GM12878 (cell line): ENCODE results near the gene ITGAV. TPM values are rescaled to one million over a fixed set of nuclear protein-coding genes. Genes with fewer than 3 reads are reported as not detected.

ENCODE experiments used
- ATAC-seq: fragments of 200-7000 bp; cut with Tn5 transposase; 3 replicates; pipeline ENCODE4 v1.9.1; 2020; ENCODE audit warnings: mild to moderate bottlenecking, moderate library complexity
- BruUV-seq: library from RNA; stranded (reverse); fragments of 400-500 nt; replicated peaks from 2 replicates; lab custom pipeline; 2021; lab: Mats Ljungman, UMichigan
- CTCF ChIA-PET: fragments of 300-600 bp; sonication (Branson Sonifier 250); formaldehyde crosslinking; extraction: SDS; loops from one replicate; lab custom pipeline; 2021; ENCODE audit warnings: inconsistent platforms; lab: Yijun Ruan, JAX
- POLR2A ChIA-PET: fragments of 350-600 bp; formaldehyde crosslinking; extraction: SDS; loops from one replicate; lab custom pipeline; 2021; ENCODE audit warnings: inconsistent platforms; lab: Charles Lee
- RAD21 ChIA-PET: fragments of 300-600 bp; sonication (Branson Sonifier 250); formaldehyde crosslinking; loops from one replicate; lab custom pipeline; 2023; ENCODE audit warnings: antibody characterized with exemption; ENCODE audit not compliant: unreplicated experiment; lab: Charles Lee
- SMC1A ChIA-PET: fragments of 300-600 bp; sonication (Branson Sonifier 250); formaldehyde crosslinking; loops from one replicate; lab custom pipeline; 2023; ENCODE audit not compliant: unreplicated experiment, uncharacterized antibody; lab: Charles Lee
- DNase-seq: peaks from one replicate; pipeline ENCODE4 v3.0.0-alpha.2; 2011; ENCODE audit warnings: low read depth, low spot score
- FAIRE-seq: peaks from 3 replicates; lab custom pipeline; 2011; peaks lifted over from hg19 to GRCh38; lab: Jason Lieb, UNC
- H2AFZ ChIP-seq: 2 replicates; pipeline ENCODE4 v1.6.0; 2011; ENCODE audit warnings: low read depth, low read length, control low read depth; ENCODE audit not compliant: control insufficient read depth
- H3K27ac ChIP-seq: 2 replicates; pipeline ENCODE4 v1.5.1; 2011; ENCODE audit warnings: control low read depth; ENCODE audit not compliant: control insufficient read depth, insufficient read depth
- H3K27me3 ChIP-seq, 2 experiments: replicated peaks in 1 of 2; 2 replicates each; pipeline versions ENCODE4 v1.6.0 to v1.6.1; 2011; ENCODE audit warnings: low read length in 1 of 2; ENCODE audit not compliant: control insufficient read depth in 2 of 2, insufficient read depth in 2 of 2
- H3K36me3 ChIP-seq, 2 experiments: 2 replicates each; pipeline ENCODE4 v1.5.1; 2011; ENCODE audit warnings: low read length in 1 of 2; ENCODE audit not compliant: control insufficient read depth in 2 of 2, insufficient read depth in 2 of 2
- H3K4me1 ChIP-seq: 2 replicates; pipeline ENCODE4 v1.6.1; 2011; ENCODE audit warnings: mild to moderate bottlenecking, low read length, moderate library complexity, mixed read lengths; ENCODE audit not compliant: control insufficient read depth, insufficient read depth
- H3K4me2 ChIP-seq: 2 replicates; pipeline ENCODE4 v1.6.0; 2011; ENCODE audit warnings: control low read depth; ENCODE audit not compliant: control insufficient read depth, insufficient read depth
- H3K4me3 ChIP-seq: fragments of 200-600 bp; sonication (generic); 2 replicates; pipeline ENCODE4 v1.5.1; 2016
- H3K79me2 ChIP-seq: 2 replicates; pipeline ENCODE4 v1.6.0; 2011; ENCODE audit warnings: low read length; ENCODE audit not compliant: control insufficient read depth, insufficient read depth
- H3K9ac ChIP-seq: 2 replicates; pipeline ENCODE4 v1.8.0; 2011; ENCODE audit warnings: low read length, control low read depth, mixed read lengths; ENCODE audit not compliant: control insufficient read depth, insufficient read depth
- H3K9me3 ChIP-seq: replicated peaks from 3 replicates; pipeline ENCODE4 v1.5.1; 2011; ENCODE audit warnings: mild to moderate bottlenecking, low read length; ENCODE audit not compliant: control insufficient read depth, insufficient read depth
- H4K20me1 ChIP-seq: 2 replicates; pipeline ENCODE4 v1.6.0; 2011; ENCODE audit not compliant: control insufficient read depth, insufficient read depth
- CHD1 ChIP-seq: IDR thresholded peaks from 2 replicates; pipeline ENCODE4 v1.6.1; 2012; ENCODE audit warnings: low read depth, low read length, improper control_type of control experiment
- ESRRA ChIP-seq: IDR thresholded peaks from 2 replicates; pipeline ENCODE4 v1.6.1; 2012; ENCODE audit warnings: mild to moderate bottlenecking, low read length, improper control_type of control experiment
- EZH2 ChIP-seq: IDR thresholded peaks from 2 replicates; pipeline ENCODE4 v1.6.1; 2012; ENCODE audit warnings: low read depth, mild to moderate bottlenecking, control low read depth, inconsistent platforms, low read length, borderline replicate concordance; ENCODE audit not compliant: control insufficient read depth
- HDAC2 ChIP-seq: fragments of 200-600 bp; sonication (generic); IDR thresholded peaks from 2 replicates; pipeline ENCODE4 v1.6.1; 2017
- HDAC6 ChIP-seq: fragments of 200-600 bp; sonication (generic); IDR thresholded peaks from one replicate; pipeline ENCODE4 v1.8.0; 2017; ENCODE audit warnings: antibody characterized with exemption; ENCODE audit not compliant: unreplicated experiment
- KAT2A ChIP-seq: conservative IDR thresholded peaks from 2 replicates; pipeline ENCODE4 v1.6.1; 2011; ENCODE audit warnings: low read depth, low read length; ENCODE audit not compliant: control insufficient read depth
- NR2C1 ChIP-seq: fragments of 450-650 bp; IDR thresholded peaks from 2 replicates; pipeline ENCODE4 v1.6.1; 2017; ENCODE audit warnings: antibody characterized with exemption, mild to moderate bottlenecking, moderate library complexity
- NR2F1 ChIP-seq: fragments of 450-650 bp; conservative IDR thresholded peaks from 2 replicates; pipeline ENCODE4 v1.6.1; 2017; ENCODE audit warnings: mild to moderate bottlenecking
- POLR2AphosphoS5 ChIP-seq: IDR thresholded peaks from 2 replicates; pipeline ENCODE4 v1.6.1; 2011; ENCODE audit warnings: mild to moderate bottlenecking, low read length, inconsistent platforms
- RB1 ChIP-seq: fragments of 450-650 bp; formaldehyde crosslinking; IDR thresholded peaks from 2 replicates; pipeline ENCODE4 v1.6.1; 2017; ENCODE audit warnings: mild to moderate bottlenecking, borderline replicate concordance
- RCOR1 ChIP-seq: conservative IDR thresholded peaks from 2 replicates; pipeline ENCODE4 v1.6.1; 2012; ENCODE audit warnings: low read depth, low read length, improper control_type of control experiment
- REST ChIP-seq: IDR thresholded peaks from 2 replicates; pipeline ENCODE4 v1.6.1; 2012; ENCODE audit warnings: mild to moderate bottlenecking, low read depth, low read length
- SMARCA5 ChIP-seq: fragments of 450-650 bp; IDR thresholded peaks from 2 replicates; pipeline ENCODE4 v1.6.1; 2017; ENCODE audit warnings: mild to moderate bottlenecking
- TCF3 ChIP-seq: IDR thresholded peaks from 2 replicates; pipeline ENCODE4 v1.6.1; 2012; ENCODE audit warnings: low read depth, mild to moderate bottlenecking, low read length, borderline replicate concordance; ENCODE audit not compliant: insufficient read depth
- WRNIP1 ChIP-seq: IDR thresholded peaks from 2 replicates; pipeline ENCODE4 v1.6.1; 2011; ENCODE audit warnings: low read depth, low read length, improper control_type of control experiment, borderline replicate concordance
- ZNF217 ChIP-seq: fragments of 450-650 bp; IDR thresholded peaks from 2 replicates; pipeline ENCODE4 v1.6.1; 2017; ENCODE audit warnings: antibody characterized with exemption, mild to moderate bottlenecking
- whole genome bisulfite sequencing: methylation state at CpG from one replicate; pipeline ENCODE4 v1.1.6; 2016; ENCODE audit warnings: low lambda C conversion rate; ENCODE audit not compliant: insufficient replicate concordance, insufficient coverage; ENCODE audit errors: missing lambda C conversion rate; 5-methylcytosine and 5-hydroxymethylcytosine counted together
- in situ Hi-C: fragments of 300-500 bp; cut with MboI; formaldehyde crosslinking; loops from 9 replicates; pipeline ENCODE4 v1.14.3; 2018; ENCODE audit warnings: mixed read lengths
- intact Hi-C: fragments of 100-400 bp; cut with micrococcal nuclease; formaldehyde crosslinking; loops from one replicate; pipeline ENCODE4 v1.14.2; 2022; ENCODE audit not compliant: unreplicated experiment
- polyA plus RNA-seq, 11 experiments: library from polyadenylated mRNA; depleted of rRNA in 4 of 11; unstranded in 6 of 11; stranded (reverse) in 5 of 11; fragments of >200 nt; fragmentation: Nextera tagmentation in 4 of 11; fragmentation: Illumina TruSeq in 1 of 11; extraction: Ambion mirVana in 4 of 11; extraction: Trizol in 1 of 11; gene quantifications; 1 replicate in 1 of 11; 2 replicates in 10 of 11; pipeline versions ENCODE4 v1.2.1 to v1.2.3, GENCODE V29; 2011 to 2016; ENCODE audit warnings: inconsistent platforms in 2 of 11, missing spikeins in 2 of 11, low read depth in 1 of 11
- total RNA-seq, 4 experiments: library from RNA; depleted of rRNA in 3 of 4; stranded (reverse); fragments of >200 nt in 3 of 4; fragmentation: Illumina TruSeq in 1 of 4; extraction: Trizol in 1 of 4; gene quantifications; 2 replicates each; pipeline versions ENCODE4 v1.2.1 to v1.2.3, GENCODE V29; 2013 to 2021
- TF ChIP-seq, protein P1 (sequence below): fragments of 450-650 bp; IDR thresholded peaks from 2 replicates; pipeline ENCODE4 v1.6.1; 2016; ENCODE audit warnings: mild to moderate bottlenecking, moderate library complexity, borderline replicate concordance

Gene ITGAV
- total and polyA plus RNA-seq, 10 of the 15 experiments (the other 5 are each of a cell fraction or from before 2014, with no cell fraction given): 2.1 to 10.8 (median 6.1) TPM

GRCh38 chr2:186593523-186593922, 3.7 kb downstream of the ITGAV start:
- no peak overlapping the region for H2AFZ ChIP-seq
- CTCF ChIA-PET: interaction anchor here (1.2 kb wide), 1 partner anchor 46 kb away, joined by 3 read pairs; no protein-coding TSS in a partner anchor
- no TSS peak for BruUV-seq
- TF ChIP-seq SMARCA5: no peak
- TF ChIP-seq KAT2A: no peak
- no peak for TF ChIP-seq NR2C1
- TF ChIP-seq WRNIP1: no peak
- no peak for TF ChIP-seq ZNF217
- TF ChIP-seq POLR2AphosphoS5: no peak
- TF ChIP-seq RB1: no peak
- TF ChIP-seq HDAC2: no peak
- TF ChIP-seq, protein P1, sequence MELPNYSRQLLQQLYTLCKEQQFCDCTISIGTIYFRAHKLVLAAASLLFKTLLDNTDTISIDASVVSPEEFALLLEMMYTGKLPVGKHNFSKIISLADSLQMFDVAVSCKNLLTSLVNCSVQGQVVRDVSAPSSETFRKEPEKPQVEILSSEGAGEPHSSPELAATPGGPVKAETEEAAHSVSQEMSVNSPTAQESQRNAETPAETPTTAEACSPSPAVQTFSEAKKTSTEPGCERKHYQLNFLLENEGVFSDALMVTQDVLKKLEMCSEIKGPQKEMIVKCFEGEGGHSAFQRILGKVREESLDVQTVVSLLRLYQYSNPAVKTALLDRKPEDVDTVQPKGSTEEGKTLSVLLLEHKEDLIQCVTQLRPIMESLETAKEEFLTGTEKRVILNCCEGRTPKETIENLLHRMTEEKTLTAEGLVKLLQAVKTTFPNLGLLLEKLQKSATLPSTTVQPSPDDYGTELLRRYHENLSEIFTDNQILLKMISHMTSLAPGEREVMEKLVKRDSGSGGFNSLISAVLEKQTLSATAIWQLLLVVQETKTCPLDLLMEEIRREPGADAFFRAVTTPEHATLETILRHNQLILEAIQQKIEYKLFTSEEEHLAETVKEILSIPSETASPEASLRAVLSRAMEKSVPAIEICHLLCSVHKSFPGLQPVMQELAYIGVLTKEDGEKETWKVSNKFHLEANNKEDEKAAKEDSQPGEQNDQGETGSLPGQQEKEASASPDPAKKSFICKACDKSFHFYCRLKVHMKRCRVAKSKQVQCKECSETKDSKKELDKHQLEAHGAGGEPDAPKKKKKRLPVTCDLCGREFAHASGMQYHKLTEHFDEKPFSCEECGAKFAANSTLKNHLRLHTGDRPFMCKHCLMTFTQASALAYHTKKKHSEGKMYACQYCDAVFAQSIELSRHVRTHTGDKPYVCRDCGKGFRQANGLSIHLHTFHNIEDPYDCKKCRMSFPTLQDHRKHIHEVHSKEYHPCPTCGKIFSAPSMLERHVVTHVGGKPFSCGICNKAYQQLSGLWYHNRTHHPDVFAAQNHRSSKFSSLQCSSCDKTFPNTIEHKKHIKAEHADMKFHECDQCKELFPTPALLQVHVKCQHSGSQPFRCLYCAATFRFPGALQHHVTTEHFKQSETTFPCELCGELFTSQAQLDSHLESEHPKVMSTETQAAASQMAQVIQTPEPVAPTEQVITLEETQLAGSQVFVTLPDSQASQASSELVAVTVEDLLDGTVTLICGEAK: no peak
- no peak for TF ChIP-seq HDAC6
- TF ChIP-seq EZH2: no peak
- TF ChIP-seq RCOR1: no peak
- no peak for TF ChIP-seq REST
- no peak for TF ChIP-seq CHD1
- no peak for TF ChIP-seq NR2F1
- no peak for TF ChIP-seq ESRRA
- TF ChIP-seq TCF3: no peak

More at GRCh38 chr2:186593523-186593922, 3.7 kb downstream of the ITGAV start:
- SMC1A ChIA-PET: interaction anchor here (1.4 to 2.2 kb wide), 2 partner anchors 54 to 89 kb away, joined by 5 to 7 read pairs; no protein-coding TSS in a partner anchor
- H3K36me3 ChIP-seq: no peaks in the 10 kb centered on the region
- H3K27me3 ChIP-seq: no peaks in the 10 kb centered on the region
- ATAC-seq (no peak), FAIRE-seq (no peak), DNase-seq (no peak)
- intact Hi-C loops: loop anchor here (5.0 kb wide), 1 partner anchor 91 kb away; no protein-coding TSS in a partner anchor
- POLR2A ChIA-PET: interaction anchor here (0.8 kb wide), 1 partner anchor 54 kb away, joined by 3 read pairs; no protein-coding TSS in a partner anchor
- in situ Hi-C loops: no loop called here
- H3K79me2 ChIP-seq: peaks cover 25% of the 10 kb centered on the region
- H3K27ac ChIP-seq: no peak overlapping the region
- no peaks in the 10 kb centered on the region for H4K20me1 ChIP-seq
- H3K9me3 ChIP-seq: no peaks in the 10 kb centered on the region
- H3K9ac ChIP-seq: no peak overlapping the region
- RAD21 ChIA-PET: no interaction called here
- H3K4me1 ChIP-seq: peaks cover 6% of the 10 kb centered on the region; the same call in 1 of the 2 replicates
- no peak overlapping the region for H3K4me2 ChIP-seq
- H3K4me3 ChIP-seq: no peak overlapping the region
- 21% methylated on average over 3 of the region's 3 CpGs for WGBS
